Measurements from ENCODE around the gene MYBPC2. TPM values are rescaled to one million over a fixed set of nuclear protein-coding genes. Genes with fewer than 3 reads are reported as not detected.

MYBPC2 gene
- total and polyA plus RNA-seq, 2 donors (not counting 1 experiment from before 2014, with no cell fraction given), result 1.1 to 1.7 TPM

DNA sequence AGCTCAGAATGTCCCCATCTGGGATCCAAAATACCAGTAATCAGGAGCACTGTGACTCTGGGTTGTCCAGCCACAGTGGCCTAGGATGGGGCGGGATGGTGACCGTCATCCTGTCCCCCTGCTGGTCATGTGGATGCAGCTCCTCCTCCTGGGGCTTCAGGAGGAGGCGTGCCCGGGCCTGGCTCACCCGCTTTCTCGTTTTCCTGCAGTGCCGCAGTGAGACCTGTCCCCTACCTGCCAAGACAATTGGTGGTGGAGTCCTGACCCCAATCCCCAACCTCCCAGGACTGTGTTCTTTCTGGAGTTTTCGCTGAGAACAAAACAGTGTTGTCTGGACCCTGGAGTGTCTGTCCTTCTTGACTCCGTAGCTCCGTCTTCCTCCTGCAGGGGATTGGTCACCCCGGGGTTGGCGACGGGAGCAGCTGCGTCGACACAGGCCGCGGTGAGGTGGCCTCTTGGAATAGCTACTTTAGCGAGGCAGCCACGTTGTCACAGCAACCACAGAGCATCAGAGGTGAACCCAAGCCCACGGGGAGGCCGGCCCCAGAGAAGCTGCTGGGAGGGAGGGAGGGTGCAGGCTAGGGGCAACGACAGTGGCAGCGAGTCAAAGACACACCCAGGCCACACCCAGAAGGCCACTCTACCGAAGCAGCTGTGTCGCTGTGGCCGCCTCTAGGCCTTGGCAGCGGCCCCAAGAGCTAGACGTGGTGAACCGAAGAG is 33.5 kb downstream of the MYBPC2 start:
- H3K27ac ChIP-seq (ENCODE audit: low read length in 2 of 2), result no peak overlapping the region
- DNase-seq (no peak), ATAC-seq (ENCODE audit: low read depth) (no peak)
- peaks cover 4% of the 10 kb centered on the region in 2 donors for H3K4me1 ChIP-seq (ENCODE audit: control insufficient read depth in 2 of 2, insufficient read depth in 2 of 2, low read length in 2 of 2)
- Mint-ChIP-seq H3K9me3 (ENCODE audit: insufficient read depth) (no peaks in the 10 kb centered on the region), H3K4me1 (peaks cover 4% of the 10 kb centered on the region), H3K27ac (no peak overlapping the region), H3K4me3 (no peak overlapping the region), H3K27me3 (peaks cover 3% of the 10 kb centered on the region)
- H3K27me3 ChIP-seq (replicated peaks in 1 of 4; ENCODE audit: control extremely low read depth in 1 of 4, control insufficient read depth in 3 of 4, insufficient read depth in 4 of 4, low read length in 3 of 4), result no peaks in the 10 kb centered on the region
- H2AFZ ChIP-seq (ENCODE audit: insufficient read depth, low read depth, low read length, poor library complexity, severe bottlenecking), result no peak overlapping the region
- no peaks in the 10 kb centered on the region for H3K36me3 ChIP-seq (replicated peaks in 1 of 2; ENCODE audit: control extremely low read depth in 1 of 2, control insufficient read depth in 1 of 2, extremely low read depth in 1 of 2, insufficient read depth in 2 of 2, low read length in 1 of 2)
- no peaks in the 10 kb centered on the region for H3K79me2 ChIP-seq (ENCODE audit: control insufficient read depth, insufficient read depth, low read length)
- no peak overlapping the region for H3K4me2 ChIP-seq (replicated peaks; ENCODE audit: low read depth, low read length, poor library complexity, severe bottlenecking)
- no peak overlapping the region for H3K4me3 ChIP-seq (ENCODE audit: control extremely low read depth in 1 of 5, extremely low read depth in 1 of 5, insufficient read depth in 1 of 5, low read depth in 2 of 5, low read length in 4 of 5)
- WGBS (ENCODE audit: insufficient coverage), result 85% methylated on average over 23 of the region's 29 CpGs
- CTCF ChIA-PET, result interaction anchor here (1.3 kb wide), 1 partner anchor 54 kb away, joined by 3 read pairs; no protein-coding TSS in a partner anchor
- H3K9me3 ChIP-seq (ENCODE audit: control extremely low read depth in 1 of 3, control insufficient read depth in 2 of 3, insufficient read depth in 1 of 3, low read length in 2 of 3), result no peaks in the 10 kb centered on the region
- H4K20me1 ChIP-seq (ENCODE audit: control insufficient read depth, insufficient read depth, low read length, poor library complexity, severe bottlenecking), result no peaks in the 10 kb centered on the region
- POLR2A ChIA-PET, result interaction anchor here (0.7 kb wide), 1 partner anchor 107 kb away, joined by 3 read pairs; no protein-coding TSS in a partner anchor
- intact Hi-C loops (cut with micrococcal nuclease), result no loop called here
- no peak overlapping the region for H3K9ac ChIP-seq (ENCODE audit: low read length)
- TF ChIP-seq, protein P1, sequence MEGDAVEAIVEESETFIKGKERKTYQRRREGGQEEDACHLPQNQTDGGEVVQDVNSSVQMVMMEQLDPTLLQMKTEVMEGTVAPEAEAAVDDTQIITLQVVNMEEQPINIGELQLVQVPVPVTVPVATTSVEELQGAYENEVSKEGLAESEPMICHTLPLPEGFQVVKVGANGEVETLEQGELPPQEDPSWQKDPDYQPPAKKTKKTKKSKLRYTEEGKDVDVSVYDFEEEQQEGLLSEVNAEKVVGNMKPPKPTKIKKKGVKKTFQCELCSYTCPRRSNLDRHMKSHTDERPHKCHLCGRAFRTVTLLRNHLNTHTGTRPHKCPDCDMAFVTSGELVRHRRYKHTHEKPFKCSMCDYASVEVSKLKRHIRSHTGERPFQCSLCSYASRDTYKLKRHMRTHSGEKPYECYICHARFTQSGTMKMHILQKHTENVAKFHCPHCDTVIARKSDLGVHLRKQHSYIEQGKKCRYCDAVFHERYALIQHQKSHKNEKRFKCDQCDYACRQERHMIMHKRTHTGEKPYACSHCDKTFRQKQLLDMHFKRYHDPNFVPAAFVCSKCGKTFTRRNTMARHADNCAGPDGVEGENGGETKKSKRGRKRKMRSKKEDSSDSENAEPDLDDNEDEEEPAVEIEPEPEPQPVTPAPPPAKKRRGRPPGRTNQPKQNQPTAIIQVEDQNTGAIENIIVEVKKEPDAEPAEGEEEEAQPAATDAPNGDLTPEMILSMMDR (IDR thresholded peaks at IDR 0.05), result no peak
- TF ChIP-seq EZH2 (IDR thresholded peaks at IDR 0.05; ENCODE audit: borderline replicate concordance, insufficient read depth, low read depth, low read length, poor library complexity, severe bottlenecking), result no peak

- H3K27ac ChIP-seq (ENCODE audit: low read length in 2 of 2), result no peak overlapping the region
- no peaks in the 10 kb centered on the region for H3K4me1 ChIP-seq (ENCODE audit: control insufficient read depth in 2 of 2, insufficient read depth in 2 of 2, low read length in 2 of 2)
- H3K9ac ChIP-seq (ENCODE audit: low read length), result no peak overlapping the region
- H3K79me2 ChIP-seq (ENCODE audit: control insufficient read depth, insufficient read depth, low read length), result no peaks in the 10 kb centered on the region
- Mint-ChIP-seq H3K4me3 (no peak overlapping the region), H3K27me3 (peaks cover 3% of the 10 kb centered on the region), H3K4me1 (no peaks in the 10 kb centered on the region), H3K9me3 (ENCODE audit: insufficient read depth) (no peaks in the 10 kb centered on the region), H3K27ac (no peak overlapping the region)
- 93% methylated on average over 10 of the region's 11 CpGs for WGBS (ENCODE audit: insufficient coverage)
- intact Hi-C loops (cut with micrococcal nuclease), result no loop called here
- ATAC-seq (ENCODE audit: low read depth) (no peak), DNase-seq (no peak)
- ChIA-PET CTCF (no interaction called here), POLR2A (no interaction called here)
- no peaks in the 10 kb centered on the region for H3K27me3 ChIP-seq (replicated peaks in 1 of 4; ENCODE audit: control extremely low read depth in 1 of 4, control insufficient read depth in 3 of 4, insufficient read depth in 4 of 4, low read length in 3 of 4)
- H2AFZ ChIP-seq (ENCODE audit: insufficient read depth, low read depth, low read length, poor library complexity, severe bottlenecking), result no peak overlapping the region
- no peaks in the 10 kb centered on the region for H4K20me1 ChIP-seq (ENCODE audit: control insufficient read depth, insufficient read depth, low read length, poor library complexity, severe bottlenecking)
- no peaks in the 10 kb centered on the region for H3K36me3 ChIP-seq (replicated peaks in 1 of 2; ENCODE audit: control extremely low read depth in 1 of 2, control insufficient read depth in 1 of 2, extremely low read depth in 1 of 2, insufficient read depth in 2 of 2, low read length in 1 of 2)
- H3K4me3 ChIP-seq (ENCODE audit: control extremely low read depth in 1 of 5, extremely low read depth in 1 of 5, insufficient read depth in 1 of 5, low read depth in 2 of 5, low read length in 4 of 5), result no peak overlapping the region
- no peaks in the 10 kb centered on the region for H3K9me3 ChIP-seq (ENCODE audit: control extremely low read depth in 1 of 3, control insufficient read depth in 2 of 3, insufficient read depth in 1 of 3, low read length in 2 of 3)
- H3K4me2 ChIP-seq (replicated peaks; ENCODE audit: low read depth, low read length, poor library complexity, severe bottlenecking), result no peak overlapping the region
- TF ChIP-seq, protein P1 (IDR thresholded peaks at IDR 0.05), result no peak
- no peak for TF ChIP-seq EZH2 (IDR thresholded peaks at IDR 0.05; ENCODE audit: borderline replicate concordance, insufficient read depth, low read depth, low read length, poor library complexity, severe bottlenecking)
Observed at GRCh38 chr19:50466706-50467039, 34.0 kb downstream of the MYBPC2 start.

Measured in B cell (primary cell).